ENCODE measurements around the gene BTBD9.

Gene BTBD9

DNA sequence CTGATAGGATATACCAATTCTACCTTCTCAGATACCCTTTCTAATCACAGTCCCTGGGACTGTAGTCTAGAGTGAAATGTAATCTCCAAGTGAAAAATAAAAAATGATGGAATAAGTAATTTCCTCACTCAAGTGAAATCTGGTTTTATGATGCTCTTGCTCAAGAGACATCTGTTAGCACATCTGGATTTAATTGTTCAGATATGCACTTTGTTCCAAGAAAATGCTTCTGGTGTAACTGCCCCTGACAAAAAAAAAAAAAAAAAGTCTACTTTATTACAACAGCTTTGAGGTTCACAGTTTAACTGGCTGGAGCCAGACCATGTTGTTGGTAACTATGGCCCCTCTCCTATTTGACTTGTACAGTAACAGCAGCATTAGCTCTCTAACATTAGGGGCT lies 251.8 kb downstream of the BTBD9 start:
- TF ChIP-seq, protein P1, sequence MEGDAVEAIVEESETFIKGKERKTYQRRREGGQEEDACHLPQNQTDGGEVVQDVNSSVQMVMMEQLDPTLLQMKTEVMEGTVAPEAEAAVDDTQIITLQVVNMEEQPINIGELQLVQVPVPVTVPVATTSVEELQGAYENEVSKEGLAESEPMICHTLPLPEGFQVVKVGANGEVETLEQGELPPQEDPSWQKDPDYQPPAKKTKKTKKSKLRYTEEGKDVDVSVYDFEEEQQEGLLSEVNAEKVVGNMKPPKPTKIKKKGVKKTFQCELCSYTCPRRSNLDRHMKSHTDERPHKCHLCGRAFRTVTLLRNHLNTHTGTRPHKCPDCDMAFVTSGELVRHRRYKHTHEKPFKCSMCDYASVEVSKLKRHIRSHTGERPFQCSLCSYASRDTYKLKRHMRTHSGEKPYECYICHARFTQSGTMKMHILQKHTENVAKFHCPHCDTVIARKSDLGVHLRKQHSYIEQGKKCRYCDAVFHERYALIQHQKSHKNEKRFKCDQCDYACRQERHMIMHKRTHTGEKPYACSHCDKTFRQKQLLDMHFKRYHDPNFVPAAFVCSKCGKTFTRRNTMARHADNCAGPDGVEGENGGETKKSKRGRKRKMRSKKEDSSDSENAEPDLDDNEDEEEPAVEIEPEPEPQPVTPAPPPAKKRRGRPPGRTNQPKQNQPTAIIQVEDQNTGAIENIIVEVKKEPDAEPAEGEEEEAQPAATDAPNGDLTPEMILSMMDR (IDR thresholded peaks at IDR 0.05; ENCODE audit: low read depth, low read length) = no peak
- no peak for DNase-seq
- H3K27me3 ChIP-seq (ENCODE audit: insufficient read depth, low read depth, severe bottlenecking) = no peaks in the 10 kb centered on the region

DNA sequence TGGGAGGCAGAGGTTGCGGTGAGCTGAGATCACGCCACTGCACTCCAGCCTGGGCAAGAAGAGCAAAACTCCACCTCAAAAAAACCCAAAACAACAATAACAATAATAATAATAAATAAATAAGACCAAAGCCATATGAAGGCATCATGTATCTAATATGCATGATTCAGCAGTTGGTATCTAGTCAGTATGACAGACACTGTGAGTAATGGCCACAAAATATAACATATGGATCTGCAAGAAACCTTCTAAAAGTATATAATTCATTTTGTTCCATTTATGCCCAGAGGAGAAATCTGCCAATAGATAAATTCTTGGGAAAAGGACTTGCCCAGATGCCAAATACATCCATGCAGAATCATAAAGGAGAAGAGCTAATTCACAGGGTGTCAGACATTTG lies 252.3 kb downstream of the BTBD9 start:
- H3K27me3 ChIP-seq (ENCODE audit: insufficient read depth, low read depth, severe bottlenecking) = no peaks in the 10 kb centered on the region
- H3K36me3 ChIP-seq = no peaks in the 10 kb centered on the region

More for the DNA sequence above, 251.8 kb downstream of the BTBD9 start:
- Histone ChIP-seq H3K4me3 (ENCODE audit: low read depth, low read length) (no peak overlapping the region), H3K36me3 (no peaks in the 10 kb centered on the region), H3K9me3 (ENCODE audit: severe bottlenecking) (no peaks in the 10 kb centered on the region), H3K27ac (no peak overlapping the region)

DNA sequence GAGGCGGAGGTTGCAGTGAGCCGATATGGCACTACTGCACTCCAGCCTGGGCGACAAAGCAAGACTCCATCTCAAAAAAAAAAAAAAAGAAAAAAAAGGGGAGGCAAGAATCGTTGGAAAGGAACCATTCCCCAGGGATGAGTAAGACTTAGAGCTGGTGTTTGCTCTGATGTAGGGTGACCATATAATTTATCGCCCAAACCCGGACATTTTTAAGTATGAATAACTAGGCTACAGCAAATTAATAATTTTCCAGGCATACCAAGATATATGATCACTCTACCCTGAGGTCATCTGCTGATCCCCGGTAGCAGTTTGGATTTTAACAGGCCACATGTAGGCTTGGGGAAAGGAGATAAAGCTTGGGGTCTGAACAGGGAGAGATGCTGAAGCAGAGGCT lies 260.9 kb downstream of the BTBD9 start:
- TF ChIP-seq, protein P1 (IDR thresholded peaks at IDR 0.05; ENCODE audit: low read depth, low read length) = no peak
- Histone ChIP-seq H3K36me3 (no peaks in the 10 kb centered on the region), H3K4me3 (ENCODE audit: low read depth, low read length) (no peak overlapping the region), H3K27me3 (ENCODE audit: insufficient read depth, low read depth, severe bottlenecking) (no peaks in the 10 kb centered on the region), H3K27ac (no peak overlapping the region), H3K9me3 (ENCODE audit: severe bottlenecking) (no peaks in the 10 kb centered on the region)
- DNase-seq = no peak

More for the DNA sequence above, 252.3 kb downstream of the BTBD9 start:
- Histone ChIP-seq H3K4me3 (ENCODE audit: low read depth, low read length) (no peak overlapping the region), H3K27ac (no peak overlapping the region), H3K9me3 (ENCODE audit: severe bottlenecking) (no peaks in the 10 kb centered on the region)
- TF ChIP-seq, protein P1 (IDR thresholded peaks at IDR 0.05; ENCODE audit: low read depth, low read length) = no peak
- no peak for DNase-seq

DNA sequence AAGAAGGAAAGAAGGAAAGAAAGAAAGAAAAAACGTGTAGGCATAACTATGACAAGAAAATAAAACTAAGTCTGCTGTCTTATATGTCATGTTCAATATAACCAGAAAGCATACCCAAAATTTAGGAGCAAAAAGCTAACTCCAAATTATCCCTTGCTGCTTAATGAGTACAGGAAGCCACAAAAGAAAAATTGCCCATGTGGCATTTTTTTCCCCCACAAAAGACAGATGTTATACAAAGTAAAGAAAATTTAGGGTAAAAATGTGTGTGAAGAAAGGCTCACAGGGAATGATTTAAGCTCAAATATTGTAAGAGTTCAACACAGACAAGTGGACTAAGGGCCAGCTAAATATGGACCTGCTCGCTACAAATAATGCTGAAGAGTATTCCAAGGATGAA lies 263.8 kb downstream of the BTBD9 start:
- H3K4me3 ChIP-seq (ENCODE audit: low read depth, low read length) = no peak overlapping the region
- TF ChIP-seq, protein P1 (IDR thresholded peaks at IDR 0.05; ENCODE audit: low read depth, low read length) = no peak
- H3K9me3 ChIP-seq (ENCODE audit: severe bottlenecking) = no peaks in the 10 kb centered on the region
- no peak overlapping the region for H3K27ac ChIP-seq
- no peak for DNase-seq
- no peaks in the 10 kb centered on the region for H3K27me3 ChIP-seq (ENCODE audit: insufficient read depth, low read depth, severe bottlenecking)
- H3K36me3 ChIP-seq = no peaks in the 10 kb centered on the region

DNA sequence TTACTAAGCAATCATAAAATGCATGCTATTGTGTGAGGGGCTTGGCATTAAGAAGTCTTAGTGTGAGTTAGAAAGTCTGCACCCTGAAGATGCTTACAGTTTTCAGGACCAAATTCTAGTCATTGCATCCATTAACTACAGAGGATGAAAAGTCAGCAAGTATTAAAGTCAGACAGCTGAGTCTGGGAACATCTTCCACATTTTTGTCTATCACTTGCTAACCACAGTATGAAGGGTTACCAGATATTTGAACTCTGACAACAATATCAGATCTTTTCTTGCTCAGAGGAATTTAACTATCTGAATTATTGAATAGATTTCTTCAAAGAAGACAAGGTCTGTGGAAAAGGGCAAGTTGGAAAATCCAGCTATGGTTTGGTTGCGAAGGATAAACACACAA lies 264.4 kb downstream of the BTBD9 start:
- H3K27me3 ChIP-seq (ENCODE audit: insufficient read depth, low read depth, severe bottlenecking) = no peaks in the 10 kb centered on the region
- no peaks in the 10 kb centered on the region for H3K9me3 ChIP-seq (ENCODE audit: severe bottlenecking)
- DNase-seq = no peak
- TF ChIP-seq, protein P1 (IDR thresholded peaks at IDR 0.05; ENCODE audit: low read depth, low read length) = no peak
- H3K27ac ChIP-seq = no peak overlapping the region
- no peak overlapping the region for H3K4me3 ChIP-seq (ENCODE audit: low read depth, low read length)
- H3K36me3 ChIP-seq = no peaks in the 10 kb centered on the region

DNA sequence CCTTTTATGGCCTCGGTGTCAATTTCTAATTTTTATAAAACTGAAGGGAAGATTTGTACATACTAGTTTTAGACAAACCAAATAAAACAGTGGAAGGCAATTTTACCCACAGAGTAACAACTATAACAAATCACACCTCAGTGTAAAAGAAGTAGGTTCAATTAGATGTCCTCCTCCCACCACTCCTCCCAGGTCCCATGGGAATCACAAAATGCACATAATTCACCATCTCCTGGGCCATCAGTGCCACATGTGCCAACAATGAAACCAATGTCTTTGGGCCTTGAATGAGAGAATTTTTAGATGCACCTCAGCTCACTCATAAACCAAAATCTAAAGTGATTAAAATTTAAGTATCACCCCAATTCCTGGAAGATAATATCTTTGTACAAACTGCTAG lies 267.8 kb downstream of the BTBD9 start:
- no peak for DNase-seq
- TF ChIP-seq, protein P1 (IDR thresholded peaks at IDR 0.05; ENCODE audit: low read depth, low read length) = no peak

More for the DNA sequence above, 267.8 kb downstream of the BTBD9 start:
- Histone ChIP-seq H3K36me3 (no peaks in the 10 kb centered on the region), H3K27me3 (ENCODE audit: insufficient read depth, low read depth, severe bottlenecking) (no peaks in the 10 kb centered on the region), H3K9me3 (ENCODE audit: severe bottlenecking) (no peaks in the 10 kb centered on the region), H3K27ac (no peak overlapping the region), H3K4me3 (ENCODE audit: low read depth, low read length) (no peak overlapping the region)

Data from WERI-Rb-1 (cell line).